Measurements from ENCODE around the gene PIK3C2G. TPM values are rescaled to one million over a fixed set of nuclear protein-coding genes. Genes with fewer than 3 reads are reported as not detected.

The PIK3C2G gene
- total and polyA plus RNA-seq, 2 of the 4 experiments (the other 2 are of a cell fraction), result not detected

DNA sequence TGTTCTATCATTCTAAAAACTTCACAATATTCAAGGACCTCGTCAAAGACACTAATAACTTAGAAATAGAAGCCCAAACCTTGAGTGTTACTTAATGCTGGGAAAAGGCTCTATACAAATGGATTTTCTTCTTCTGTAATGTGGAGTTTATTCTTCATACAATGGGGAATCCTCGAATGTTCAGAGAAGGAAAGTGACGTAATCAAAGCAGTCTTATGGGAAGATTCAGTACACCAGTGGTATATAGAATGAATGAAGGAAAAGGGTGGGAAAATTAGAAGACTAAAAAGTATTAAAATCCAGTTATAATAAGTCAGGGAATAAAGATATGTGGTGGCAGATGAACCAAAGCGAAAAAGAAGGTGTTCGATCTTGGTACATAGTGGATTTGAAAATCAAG, 370.0 kb downstream of the PIK3C2G start:
- Histone ChIP-seq H2AK5ac (ENCODE audit: low read depth, low read length) (no peak overlapping the region), H2BK5ac (ENCODE audit: low read depth, low read length, poor library complexity, severe bottlenecking) (no peak overlapping the region), H3K27me3 (ENCODE audit: control insufficient read depth, insufficient read depth, low read length) (no peaks in the 10 kb centered on the region), H3K9me3 (ENCODE audit: control insufficient read depth, insufficient read depth, low read length) (peaks cover 4% of the 10 kb centered on the region; the same call in 1 of the 2 replicates), H2BK15ac (ENCODE audit: low read depth, low read length) (no peak overlapping the region), H3K27ac (ENCODE audit: insufficient read depth, low read length) (no peak overlapping the region), H3K4ac (ENCODE audit: low read depth, low read length) (no peak overlapping the region), H2BK20ac (ENCODE audit: low read depth, low read length) (no peak overlapping the region), H4K20me1 (ENCODE audit: insufficient read depth, low read length) (no peaks in the 10 kb centered on the region), H3K23ac (ENCODE audit: low read depth, low read length) (no peak overlapping the region), H3K14ac (replicated peaks; ENCODE audit: low read depth, low read length) (no peak overlapping the region), H3K9ac (ENCODE audit: low read depth, low read length) (no peak overlapping the region), H2AK9ac (replicated peaks; ENCODE audit: low read depth, low read length, poor library complexity) (no peak overlapping the region), H3K4me3 (ENCODE audit: insufficient read depth, low read depth, low read length) (no peak overlapping the region), H4K8ac (ENCODE audit: low read depth in 2 of 2, low read length in 2 of 2) (no peak overlapping the region), H3K79me1 (ENCODE audit: low read depth in 1 of 2, low read length in 2 of 2) (no peaks in the 10 kb centered on the region), H2AFZ (replicated peaks; ENCODE audit: low read length, poor library complexity) (no peak overlapping the region), H2BK120ac (ENCODE audit: low read depth, low read length) (no peak overlapping the region), H3K36me3 (ENCODE audit: control insufficient read depth, insufficient read depth, low read length) (no peaks in the 10 kb centered on the region), H4K91ac (ENCODE audit: insufficient read depth, low read depth, low read length) (no peak overlapping the region), H3K4me1 (ENCODE audit: control insufficient read depth, insufficient read depth, low read length) (no peaks in the 10 kb centered on the region), H3K4me2 (ENCODE audit: low read depth, low read length) (no peak overlapping the region), H3K18ac (ENCODE audit: low read depth, low read length) (no peak overlapping the region), H4K5ac (ENCODE audit: low read depth, low read length) (no peak overlapping the region), H3K56ac (ENCODE audit: extremely low read depth, insufficient read depth, low read length) (no peak overlapping the region), H3K9me1 (ENCODE audit: insufficient read depth, low read length) (no peaks in the 10 kb centered on the region)
- POLR2A ChIA-PET (ENCODE audit: unreplicated experiment), result no interaction called here
- CTCF ChIA-PET, result no interaction called here
- in situ Hi-C loops (cut with MboI; ENCODE audit: low sequenced_read_pairs), result no loop called here
- no TSS peak for BruUV-seq (replicated peaks)
- 100% methylated on average over 2 of the region's 5 CpGs; no CpG with 5 or more reads in 1 of the 2 experiments for WGBS, 2 experiments (ENCODE audit: extremely low coverage in 2 of 2, insufficient read length in 1 of 2)
- TF ChIP-seq POLR2A (IDR thresholded peaks at IDR 0.05; ENCODE audit: low read depth, low read length) (no peak), RAD21 (IDR thresholded peaks at IDR 0.05; ENCODE audit: low read length) (no peak), RCOR1 (IDR thresholded peaks at IDR 0.05; ENCODE audit: insufficient replicate concordance, low read length) (no peak)
- TF ChIP-seq, protein P1, sequence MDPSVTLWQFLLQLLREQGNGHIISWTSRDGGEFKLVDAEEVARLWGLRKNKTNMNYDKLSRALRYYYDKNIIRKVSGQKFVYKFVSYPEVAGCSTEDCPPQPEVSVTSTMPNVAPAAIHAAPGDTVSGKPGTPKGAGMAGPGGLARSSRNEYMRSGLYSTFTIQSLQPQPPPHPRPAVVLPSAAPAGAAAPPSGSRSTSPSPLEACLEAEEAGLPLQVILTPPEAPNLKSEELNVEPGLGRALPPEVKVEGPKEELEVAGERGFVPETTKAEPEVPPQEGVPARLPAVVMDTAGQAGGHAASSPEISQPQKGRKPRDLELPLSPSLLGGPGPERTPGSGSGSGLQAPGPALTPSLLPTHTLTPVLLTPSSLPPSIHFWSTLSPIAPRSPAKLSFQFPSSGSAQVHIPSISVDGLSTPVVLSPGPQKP (IDR thresholded peaks at IDR 0.05; ENCODE audit: borderline replicate concordance, low read depth, low read length), result no peak
- DNase-seq (no peak), ATAC-seq (ENCODE audit: low read depth) (no peak)
- dilution Hi-C loops (cut with HindIII; ENCODE audit: low sequenced_read_pairs, unreplicated experiment), result no loop called here
- intact Hi-C loops (cut with micrococcal nuclease), result no loop called here

Data from IMR-90 (cell line).